Measurements from ENCODE around the gene USP28.

Gene USP28

DNA sequence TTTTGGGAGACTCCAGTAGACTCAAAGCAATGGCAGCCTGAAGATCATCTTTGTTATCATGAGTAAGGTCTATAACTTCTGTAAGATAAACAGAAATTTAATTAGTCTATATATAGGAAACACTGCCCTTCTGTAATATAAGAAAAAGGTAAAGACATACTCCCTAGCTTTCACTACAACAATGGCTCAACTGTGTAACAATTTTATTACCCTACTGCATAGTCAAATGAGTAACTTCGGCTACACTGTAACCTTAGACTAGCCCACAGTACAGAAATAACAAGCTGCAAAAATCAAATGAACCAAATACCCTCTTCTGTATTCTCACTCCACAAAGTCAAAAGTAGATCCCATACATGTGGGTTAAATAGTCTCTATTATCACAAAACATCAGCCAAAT is 33.7 kb downstream of the USP28 start:
- Mint-ChIP-seq H3K36me3 (ENCODE audit: insufficient read depth) (peaks cover 26% of the 10 kb centered on the region), H3K27me3 (no peaks in the 10 kb centered on the region), H3K4me1 (peaks cover 21% of the 10 kb centered on the region), H3K27ac (ENCODE audit: low read depth) (peak overlapping the region; percentile 54), H3K9me3 (no peaks in the 10 kb centered on the region), H3K4me3 (peak overlapping the region; percentile 46)
- DNase-seq (ENCODE audit: low spot score in 2 of 2) (no peak), ATAC-seq (replicated peaks; ENCODE audit: extremely low read depth, poor library complexity, severe bottlenecking) (no peak)

DNA sequence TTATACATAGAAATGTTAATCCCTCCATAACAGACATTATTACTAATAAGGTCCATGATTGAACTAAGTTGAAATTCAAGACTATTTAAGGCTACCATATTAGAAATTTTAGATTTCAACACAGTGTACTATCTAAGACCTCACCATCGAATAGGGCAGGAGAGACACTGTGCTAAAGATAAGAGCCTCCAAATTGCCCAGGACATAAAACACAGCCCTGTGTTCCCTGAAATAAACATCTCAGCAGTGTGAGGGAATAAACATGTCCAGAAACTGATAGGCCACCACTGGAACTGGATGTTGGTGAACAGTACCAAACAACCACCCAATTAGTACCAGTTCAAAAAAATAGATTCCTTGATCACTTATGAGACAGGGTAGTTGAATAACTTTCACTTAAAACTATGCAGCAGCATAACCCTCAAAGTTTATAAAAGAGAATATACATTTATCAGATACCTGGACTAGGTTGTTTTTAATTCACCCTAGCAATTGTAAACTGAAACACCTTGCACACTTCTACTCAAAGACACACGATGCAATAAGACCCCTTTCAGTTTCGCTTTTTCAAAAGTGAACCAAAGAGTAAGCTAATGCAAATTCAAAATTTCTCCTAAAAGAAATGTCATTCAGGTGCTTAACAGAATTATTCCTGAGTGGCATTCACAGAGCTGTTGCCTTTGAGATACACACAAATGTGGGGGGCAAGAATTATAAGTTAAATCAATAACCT is 34.3 kb downstream of the USP28 start:
- Mint-ChIP-seq H3K4me3 (peak overlapping the region; percentile 46), H3K4me1 (peaks cover 19% of the 10 kb centered on the region), H3K27ac (ENCODE audit: low read depth) (peak overlapping the region; percentile 54), H3K9me3 (no peaks in the 10 kb centered on the region), H3K36me3 (ENCODE audit: insufficient read depth) (peaks cover 26% of the 10 kb centered on the region), H3K27me3 (no peaks in the 10 kb centered on the region)
- ATAC-seq (replicated peaks; ENCODE audit: extremely low read depth, poor library complexity, severe bottlenecking) (no peak), DNase-seq (ENCODE audit: low spot score in 2 of 2) (no peak)

DNA sequence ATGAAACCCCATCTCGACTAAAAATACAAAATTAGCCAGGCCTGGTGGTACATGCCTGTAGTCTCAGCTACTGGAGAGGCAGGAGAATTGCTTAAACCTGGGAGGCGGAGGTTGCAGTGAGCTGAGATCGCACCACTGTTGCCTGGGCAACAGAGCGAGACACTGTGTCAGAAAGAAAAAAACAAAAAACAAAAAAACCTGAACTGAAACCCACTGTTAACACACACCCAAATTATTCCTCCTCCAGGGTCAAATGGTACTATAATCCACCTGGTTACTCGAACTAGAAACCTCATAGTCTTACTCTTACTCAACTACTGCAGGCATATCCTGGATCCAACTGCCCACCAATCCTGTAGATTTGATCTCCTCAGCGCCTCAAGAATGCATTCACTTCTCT is 35.5 kb downstream of the USP28 start:
- Mint-ChIP-seq H3K4me1 (peaks cover 14% of the 10 kb centered on the region), H3K27ac (ENCODE audit: low read depth) (peak overlapping the region; percentile 54), H3K27me3 (no peaks in the 10 kb centered on the region), H3K9me3 (no peaks in the 10 kb centered on the region), H3K4me3 (no peak overlapping the region), H3K36me3 (ENCODE audit: insufficient read depth) (peaks cover 23% of the 10 kb centered on the region)
- DNase-seq (ENCODE audit: low spot score in 2 of 2) (no peak), ATAC-seq (replicated peaks; ENCODE audit: extremely low read depth, poor library complexity, severe bottlenecking) (no peak)

DNA sequence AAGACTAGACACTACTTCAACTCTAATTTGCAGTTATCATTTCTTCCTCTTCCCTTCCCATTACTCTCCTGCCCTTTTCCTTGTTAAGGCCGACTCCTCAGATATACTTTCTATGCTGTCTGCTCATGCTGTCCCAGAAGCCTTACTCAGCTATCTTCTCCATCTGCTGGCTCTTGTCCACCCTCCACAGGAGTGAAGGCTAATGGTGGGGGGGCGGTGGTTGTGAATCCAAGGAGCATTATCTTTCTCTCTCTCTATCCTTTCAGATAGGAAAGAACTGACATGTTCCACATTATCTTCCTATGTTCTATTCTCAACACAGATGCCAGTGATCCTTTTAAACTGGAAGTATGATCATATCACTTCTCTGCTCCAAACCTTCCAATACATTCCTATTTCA is 37.4 kb downstream of the USP28 start:
- Mint-ChIP-seq H3K27ac (ENCODE audit: low read depth) (no peak overlapping the region), H3K4me3 (no peak overlapping the region), H3K4me1 (peaks cover 18% of the 10 kb centered on the region), H3K9me3 (no peaks in the 10 kb centered on the region), H3K27me3 (no peaks in the 10 kb centered on the region), H3K36me3 (ENCODE audit: insufficient read depth) (peaks cover 22% of the 10 kb centered on the region)
- no peak for ATAC-seq (replicated peaks; ENCODE audit: extremely low read depth, poor library complexity, severe bottlenecking)
- DNase-seq (ENCODE audit: low spot score in 2 of 2) = no peak

DNA sequence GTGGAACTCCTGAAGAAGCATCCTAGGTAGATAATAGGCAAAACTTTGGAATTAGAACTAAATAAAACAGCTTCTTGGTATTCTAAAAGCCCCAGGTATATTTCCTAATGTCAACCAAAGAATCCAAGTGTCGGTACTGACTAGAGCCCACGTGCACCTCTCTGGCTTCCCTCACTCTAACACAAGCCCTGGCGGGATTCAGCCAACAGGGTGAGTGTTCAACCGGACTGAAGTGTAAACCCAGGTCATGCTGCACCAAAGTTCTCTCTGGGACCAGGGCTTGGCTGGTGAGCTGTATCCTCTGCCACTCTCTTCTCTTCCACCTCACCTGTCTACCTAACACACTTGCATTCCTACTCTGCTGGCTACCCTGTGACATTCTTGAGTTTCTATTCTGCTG is 40.1 kb downstream of the USP28 start:
- H3K27me3 Mint-ChIP-seq = no peaks in the 10 kb centered on the region
- ATAC-seq (replicated peaks; ENCODE audit: extremely low read depth, poor library complexity, severe bottlenecking) = no peak

DNA sequence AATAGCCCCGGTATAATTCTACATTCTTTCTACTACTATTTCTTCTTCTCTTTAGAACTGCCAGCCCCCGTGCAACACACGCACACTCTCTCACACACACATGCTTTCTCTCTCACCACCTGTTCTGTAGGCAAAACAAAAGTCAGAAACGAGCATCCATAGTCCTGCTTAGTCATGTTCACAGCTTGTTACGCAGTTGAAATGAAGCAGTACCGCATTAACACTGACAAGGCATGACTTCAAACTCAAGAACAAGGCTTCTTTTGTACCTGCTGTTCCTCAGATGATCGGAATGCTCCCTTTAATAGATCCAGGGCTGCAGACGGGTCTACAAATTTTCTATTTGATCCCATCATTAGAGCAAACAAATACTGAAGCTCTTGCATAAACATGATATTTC is 42.2 kb downstream of the USP28 start:
- H3K27ac Mint-ChIP-seq (ENCODE audit: low read depth) = peak overlapping the region; percentile 15
- peaks cover 11% of the 10 kb centered on the region for H3K4me1 Mint-ChIP-seq
- no peak for DNase-seq (ENCODE audit: low spot score in 2 of 2)
- no peak overlapping the region for H3K4me3 Mint-ChIP-seq
- H3K9me3 Mint-ChIP-seq = no peaks in the 10 kb centered on the region
- no peak for ATAC-seq (replicated peaks; ENCODE audit: extremely low read depth, poor library complexity, severe bottlenecking)
- H3K27me3 Mint-ChIP-seq = no peaks in the 10 kb centered on the region
- H3K36me3 Mint-ChIP-seq (ENCODE audit: insufficient read depth) = peaks cover 22% of the 10 kb centered on the region

More for the DNA sequence above, 40.1 kb downstream of the USP28 start:
- DNase-seq (ENCODE audit: low spot score in 2 of 2) = no peak
- no peak overlapping the region for H3K27ac Mint-ChIP-seq (ENCODE audit: low read depth)
- H3K4me3 Mint-ChIP-seq = no peak overlapping the region
- no peaks in the 10 kb centered on the region for H3K9me3 Mint-ChIP-seq
- peaks cover 25% of the 10 kb centered on the region for H3K36me3 Mint-ChIP-seq (ENCODE audit: insufficient read depth)
- H3K4me1 Mint-ChIP-seq = peaks cover 16% of the 10 kb centered on the region

DNA sequence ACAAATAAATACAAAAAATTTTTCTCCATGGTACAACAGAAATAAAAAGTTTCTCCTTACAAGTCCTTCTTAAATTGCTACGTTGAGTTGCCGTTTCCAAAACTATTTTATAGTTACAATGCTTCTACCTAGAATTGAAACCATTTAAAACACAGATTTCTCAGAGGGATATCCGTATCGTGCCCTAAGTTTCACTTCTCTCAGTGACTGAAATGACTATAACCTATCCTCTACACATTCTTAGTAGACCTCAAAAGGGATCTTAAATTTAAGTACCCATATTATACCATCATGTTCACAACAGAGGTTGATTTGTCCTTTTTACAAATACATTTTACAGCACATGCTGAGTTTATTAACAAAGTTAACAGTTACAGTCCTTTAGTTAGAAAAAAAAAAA is 44.1 kb downstream of the USP28 start:
- Mint-ChIP-seq H3K4me1 (peaks cover 11% of the 10 kb centered on the region), H3K9me3 (no peaks in the 10 kb centered on the region), H3K27me3 (no peaks in the 10 kb centered on the region), H3K4me3 (no peak overlapping the region), H3K27ac (ENCODE audit: low read depth) (peak overlapping the region; percentile 39), H3K36me3 (ENCODE audit: insufficient read depth) (peaks cover 32% of the 10 kb centered on the region)
- DNase-seq (ENCODE audit: low spot score in 2 of 2) (no peak), ATAC-seq (replicated peaks; ENCODE audit: extremely low read depth, poor library complexity, severe bottlenecking) (no peak)

DNA sequence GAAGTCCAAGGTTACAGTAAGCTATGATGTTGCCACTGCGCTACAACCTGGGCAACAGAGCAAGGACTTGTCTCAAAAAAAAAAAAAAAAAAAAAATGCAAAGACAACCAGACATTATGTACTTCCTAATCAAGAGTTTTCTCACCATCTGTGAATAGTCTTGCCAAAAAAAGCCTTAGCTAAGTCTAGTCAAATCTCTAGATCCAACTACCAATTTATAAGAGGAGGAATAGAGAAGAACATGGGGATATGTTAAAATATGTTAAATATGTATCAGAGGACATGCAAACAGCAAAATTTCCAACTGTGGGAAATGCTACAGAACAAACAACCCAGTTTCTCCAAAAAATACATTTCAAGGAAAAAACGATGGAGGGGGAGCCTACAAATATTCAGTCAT is 45.6 kb downstream of the USP28 start:
- Mint-ChIP-seq H3K27ac (ENCODE audit: low read depth) (no peak overlapping the region), H3K4me3 (no peak overlapping the region), H3K9me3 (no peaks in the 10 kb centered on the region), H3K36me3 (ENCODE audit: insufficient read depth) (peaks cover 43% of the 10 kb centered on the region), H3K27me3 (no peaks in the 10 kb centered on the region), H3K4me1 (peaks cover 11% of the 10 kb centered on the region)
- ATAC-seq (replicated peaks; ENCODE audit: extremely low read depth, poor library complexity, severe bottlenecking) (no peak), DNase-seq (ENCODE audit: low spot score in 2 of 2) (no peak)

DNA sequence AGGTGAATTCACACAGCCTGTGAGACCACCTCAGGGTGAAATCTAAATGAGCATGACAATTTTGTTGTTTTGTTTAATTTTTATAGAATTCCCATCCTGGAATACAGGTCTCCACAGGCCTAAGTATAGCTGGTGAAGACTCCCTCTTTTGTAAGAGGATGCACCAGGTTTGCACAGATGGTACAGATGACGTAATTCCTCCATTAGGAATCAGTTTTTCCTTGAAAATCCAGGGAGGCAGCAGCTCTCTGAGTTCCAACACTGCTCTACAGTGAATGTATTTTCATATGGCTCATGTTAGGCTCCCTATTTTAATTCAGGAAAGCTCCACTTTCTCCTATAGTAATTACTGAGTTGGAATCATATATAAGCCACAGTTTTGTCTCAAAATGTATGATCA is 47.2 kb downstream of the USP28 start:
- Mint-ChIP-seq H3K27ac (ENCODE audit: low read depth) (no peak overlapping the region), H3K9me3 (no peaks in the 10 kb centered on the region), H3K36me3 (ENCODE audit: insufficient read depth) (peaks cover 45% of the 10 kb centered on the region), H3K4me1 (peaks cover 9% of the 10 kb centered on the region), H3K27me3 (no peaks in the 10 kb centered on the region), H3K4me3 (no peak overlapping the region)
- ATAC-seq (replicated peaks; ENCODE audit: extremely low read depth, poor library complexity, severe bottlenecking) = no peak
- no peak for DNase-seq (ENCODE audit: low spot score in 2 of 2)

DNA sequence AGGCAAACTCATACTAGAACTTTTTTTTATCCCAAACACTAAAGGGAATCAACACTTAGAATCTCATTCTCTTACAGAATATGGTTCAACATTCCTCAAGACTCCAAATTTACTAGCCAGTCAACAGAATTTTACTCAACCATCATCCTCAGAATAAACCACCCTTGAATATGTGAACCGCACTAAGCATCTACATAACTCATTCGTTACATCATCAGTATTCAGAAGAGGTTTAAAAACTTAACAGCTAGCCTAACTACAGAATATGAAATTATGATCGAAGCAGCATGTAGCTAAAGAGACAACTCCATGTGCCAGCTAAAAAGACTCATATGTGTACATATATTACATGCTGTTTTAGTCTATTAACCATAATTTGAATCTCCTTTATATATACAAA is 47.9 kb downstream of the USP28 start:
- no peak for DNase-seq (ENCODE audit: low spot score in 2 of 2)
- H3K27ac Mint-ChIP-seq (ENCODE audit: low read depth) = no peak overlapping the region
- no peak for ATAC-seq (replicated peaks; ENCODE audit: extremely low read depth, poor library complexity, severe bottlenecking)
- H3K27me3 Mint-ChIP-seq = no peaks in the 10 kb centered on the region
- H3K36me3 Mint-ChIP-seq (ENCODE audit: insufficient read depth) = peaks cover 47% of the 10 kb centered on the region
- peaks cover 5% of the 10 kb centered on the region for H3K4me1 Mint-ChIP-seq
- H3K4me3 Mint-ChIP-seq = no peak overlapping the region
- no peaks in the 10 kb centered on the region for H3K9me3 Mint-ChIP-seq

DNA sequence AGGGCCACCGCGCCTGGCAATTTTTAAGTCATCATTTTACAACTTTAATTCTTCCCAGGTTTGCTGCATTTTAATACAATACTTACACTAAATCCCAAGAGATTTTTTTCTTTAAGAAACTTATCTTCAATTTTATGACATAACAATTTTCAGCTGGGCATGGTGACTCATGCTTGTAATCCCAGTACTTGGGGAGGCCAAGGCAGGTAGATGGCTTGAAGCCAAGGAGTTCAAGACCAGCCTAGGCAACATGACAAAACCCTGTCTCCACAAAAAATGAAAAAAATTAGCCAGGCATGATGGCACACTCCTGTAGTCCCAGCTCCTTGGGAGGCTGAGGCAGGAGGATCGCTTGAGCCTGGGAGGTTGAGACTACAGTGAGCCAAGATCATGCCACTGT is 56.9 kb downstream of the USP28 start:
- Mint-ChIP-seq H3K9me3 (no peaks in the 10 kb centered on the region), H3K4me3 (no peak overlapping the region), H3K27ac (ENCODE audit: low read depth) (no peak overlapping the region), H3K27me3 (no peaks in the 10 kb centered on the region), H3K4me1 (no peaks in the 10 kb centered on the region), H3K36me3 (ENCODE audit: insufficient read depth) (peaks cover 39% of the 10 kb centered on the region)
- ATAC-seq (replicated peaks; ENCODE audit: extremely low read depth, poor library complexity, severe bottlenecking) (no peak), DNase-seq (ENCODE audit: low spot score in 2 of 2) (no peak)

DNA sequence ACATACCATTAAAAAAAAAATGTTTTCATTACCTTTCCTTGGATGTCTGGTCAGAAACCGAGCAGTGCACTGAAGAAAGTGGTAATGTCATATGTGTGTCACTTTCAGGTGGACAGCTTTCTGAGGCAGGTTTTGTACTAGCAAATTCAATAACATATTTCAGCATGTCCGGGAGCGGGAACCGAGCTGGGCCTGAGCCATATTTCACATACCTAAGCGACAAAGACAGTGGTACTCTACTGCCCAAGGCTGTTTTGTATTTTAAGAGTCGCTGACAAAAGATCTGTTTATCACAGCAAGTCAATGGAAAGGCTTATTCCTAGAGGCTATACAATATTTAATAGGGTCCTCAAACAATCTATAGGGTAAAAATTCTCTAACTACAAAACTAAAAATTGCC is 57.7 kb downstream of the USP28 start:
- no peak overlapping the region for H3K4me3 Mint-ChIP-seq
- H3K36me3 Mint-ChIP-seq (ENCODE audit: insufficient read depth) = peaks cover 38% of the 10 kb centered on the region
- no peaks in the 10 kb centered on the region for H3K4me1 Mint-ChIP-seq
- H3K27me3 Mint-ChIP-seq = no peaks in the 10 kb centered on the region
- no peak overlapping the region for H3K27ac Mint-ChIP-seq (ENCODE audit: low read depth)
- H3K9me3 Mint-ChIP-seq = no peaks in the 10 kb centered on the region
- DNase-seq (ENCODE audit: low spot score in 2 of 2) = no peak
- no peak for ATAC-seq (replicated peaks; ENCODE audit: extremely low read depth, poor library complexity, severe bottlenecking)

DNA sequence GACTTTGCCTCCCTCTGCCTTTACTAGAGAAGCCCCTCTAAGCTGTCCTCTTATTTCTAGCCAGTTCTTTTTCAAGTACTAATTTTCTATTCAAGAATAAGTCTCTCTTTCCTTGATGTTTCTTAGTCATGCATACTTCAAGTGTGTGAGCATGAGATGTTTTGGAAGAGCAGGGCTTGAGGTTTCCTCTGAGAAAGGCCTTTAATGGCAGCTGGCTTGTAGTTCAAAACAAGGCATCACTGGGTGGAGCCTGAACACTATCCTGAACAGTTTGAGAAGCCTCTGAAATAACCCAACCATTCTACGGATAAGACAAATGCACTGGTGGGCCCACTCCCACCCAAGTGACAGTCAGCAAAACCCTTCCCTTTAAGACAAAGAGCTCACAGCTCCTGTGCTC is 58.2 kb downstream of the USP28 start:
- Mint-ChIP-seq H3K27ac (ENCODE audit: low read depth) (no peak overlapping the region), H3K4me3 (no peak overlapping the region), H3K9me3 (no peaks in the 10 kb centered on the region), H3K27me3 (no peaks in the 10 kb centered on the region), H3K36me3 (ENCODE audit: insufficient read depth) (peaks cover 36% of the 10 kb centered on the region), H3K4me1 (no peaks in the 10 kb centered on the region)
- DNase-seq (ENCODE audit: low spot score in 2 of 2) (no peak), ATAC-seq (replicated peaks; ENCODE audit: extremely low read depth, poor library complexity, severe bottlenecking) (no peak)
